ENCODE results near the gene PTPRN2.

DNA sequence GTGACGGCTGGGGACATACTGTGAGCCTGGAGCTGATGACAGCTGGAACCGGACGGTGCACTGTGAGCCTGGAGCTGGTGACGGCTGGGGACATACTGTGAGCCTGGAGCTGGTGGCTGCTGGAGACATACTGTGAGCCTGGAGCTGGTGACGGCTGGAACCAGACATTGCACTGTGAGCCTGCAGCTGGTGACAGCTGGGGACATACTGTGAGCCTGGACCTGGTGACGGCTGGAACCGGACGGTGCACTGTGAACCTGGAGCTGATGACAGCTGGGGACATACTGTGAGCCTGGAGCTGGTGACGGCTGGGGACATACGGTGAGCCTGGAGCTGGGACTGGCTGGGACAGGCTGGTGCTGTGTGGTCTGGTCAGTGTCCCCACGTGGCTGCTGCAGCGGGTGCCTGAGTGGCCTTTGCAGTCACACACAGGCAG lies 47.9 kb downstream of the PTPRN2 start:
- TF ChIP-seq, protein P1, sequence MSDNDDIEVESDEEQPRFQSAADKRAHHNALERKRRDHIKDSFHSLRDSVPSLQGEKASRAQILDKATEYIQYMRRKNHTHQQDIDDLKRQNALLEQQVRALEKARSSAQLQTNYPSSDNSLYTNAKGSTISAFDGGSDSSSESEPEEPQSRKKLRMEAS (IDR thresholded peaks at IDR 0.05) = no peak
- TF ChIP-seq, protein P2, sequence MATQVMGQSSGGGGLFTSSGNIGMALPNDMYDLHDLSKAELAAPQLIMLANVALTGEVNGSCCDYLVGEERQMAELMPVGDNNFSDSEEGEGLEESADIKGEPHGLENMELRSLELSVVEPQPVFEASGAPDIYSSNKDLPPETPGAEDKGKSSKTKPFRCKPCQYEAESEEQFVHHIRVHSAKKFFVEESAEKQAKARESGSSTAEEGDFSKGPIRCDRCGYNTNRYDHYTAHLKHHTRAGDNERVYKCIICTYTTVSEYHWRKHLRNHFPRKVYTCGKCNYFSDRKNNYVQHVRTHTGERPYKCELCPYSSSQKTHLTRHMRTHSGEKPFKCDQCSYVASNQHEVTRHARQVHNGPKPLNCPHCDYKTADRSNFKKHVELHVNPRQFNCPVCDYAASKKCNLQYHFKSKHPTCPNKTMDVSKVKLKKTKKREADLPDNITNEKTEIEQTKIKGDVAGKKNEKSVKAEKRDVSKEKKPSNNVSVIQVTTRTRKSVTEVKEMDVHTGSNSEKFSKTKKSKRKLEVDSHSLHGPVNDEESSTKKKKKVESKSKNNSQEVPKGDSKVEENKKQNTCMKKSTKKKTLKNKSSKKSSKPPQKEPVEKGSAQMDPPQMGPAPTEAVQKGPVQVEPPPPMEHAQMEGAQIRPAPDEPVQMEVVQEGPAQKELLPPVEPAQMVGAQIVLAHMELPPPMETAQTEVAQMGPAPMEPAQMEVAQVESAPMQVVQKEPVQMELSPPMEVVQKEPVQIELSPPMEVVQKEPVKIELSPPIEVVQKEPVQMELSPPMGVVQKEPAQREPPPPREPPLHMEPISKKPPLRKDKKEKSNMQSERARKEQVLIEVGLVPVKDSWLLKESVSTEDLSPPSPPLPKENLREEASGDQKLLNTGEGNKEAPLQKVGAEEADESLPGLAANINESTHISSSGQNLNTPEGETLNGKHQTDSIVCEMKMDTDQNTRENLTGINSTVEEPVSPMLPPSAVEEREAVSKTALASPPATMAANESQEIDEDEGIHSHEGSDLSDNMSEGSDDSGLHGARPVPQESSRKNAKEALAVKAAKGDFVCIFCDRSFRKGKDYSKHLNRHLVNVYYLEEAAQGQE (IDR thresholded peaks at IDR 0.05; ENCODE audit: low read depth) = no peak
- TF ChIP-seq EZH2 (IDR thresholded peaks at IDR 0.05) = no peak
- no peak for TF ChIP-seq ZNF274 (IDR thresholded peaks at IDR 0.05; ENCODE audit: low read depth, low read length)
- no peak for TF ChIP-seq EZH2phosphoT487 (IDR thresholded peaks at IDR 0.05; ENCODE audit: borderline replicate concordance)
- TF ChIP-seq ELF1 (IDR thresholded peaks at IDR 0.05; ENCODE audit: borderline replicate concordance, low read depth) = no peak
- TF ChIP-seq, protein P3, sequence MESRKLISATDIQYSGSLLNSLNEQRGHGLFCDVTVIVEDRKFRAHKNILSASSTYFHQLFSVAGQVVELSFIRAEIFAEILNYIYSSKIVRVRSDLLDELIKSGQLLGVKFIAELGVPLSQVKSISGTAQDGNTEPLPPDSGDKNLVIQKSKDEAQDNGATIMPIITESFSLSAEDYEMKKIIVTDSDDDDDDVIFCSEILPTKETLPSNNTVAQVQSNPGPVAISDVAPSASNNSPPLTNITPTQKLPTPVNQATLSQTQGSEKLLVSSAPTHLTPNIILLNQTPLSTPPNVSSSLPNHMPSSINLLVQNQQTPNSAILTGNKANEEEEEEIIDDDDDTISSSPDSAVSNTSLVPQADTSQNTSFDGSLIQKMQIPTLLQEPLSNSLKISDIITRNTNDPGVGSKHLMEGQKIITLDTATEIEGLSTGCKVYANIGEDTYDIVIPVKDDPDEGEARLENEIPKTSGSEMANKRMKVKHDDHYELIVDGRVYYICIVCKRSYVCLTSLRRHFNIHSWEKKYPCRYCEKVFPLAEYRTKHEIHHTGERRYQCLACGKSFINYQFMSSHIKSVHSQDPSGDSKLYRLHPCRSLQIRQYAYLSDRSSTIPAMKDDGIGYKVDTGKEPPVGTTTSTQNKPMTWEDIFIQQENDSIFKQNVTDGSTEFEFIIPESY (IDR thresholded peaks at IDR 0.05; ENCODE audit: extremely low read depth, insufficient replicate concordance, low read length) = no peak
- no peak for TF ChIP-seq YY1 (IDR thresholded peaks at IDR 0.05; ENCODE audit: extremely low read depth, insufficient replicate concordance, low read depth, low read length)
- TF ChIP-seq, protein P4, sequence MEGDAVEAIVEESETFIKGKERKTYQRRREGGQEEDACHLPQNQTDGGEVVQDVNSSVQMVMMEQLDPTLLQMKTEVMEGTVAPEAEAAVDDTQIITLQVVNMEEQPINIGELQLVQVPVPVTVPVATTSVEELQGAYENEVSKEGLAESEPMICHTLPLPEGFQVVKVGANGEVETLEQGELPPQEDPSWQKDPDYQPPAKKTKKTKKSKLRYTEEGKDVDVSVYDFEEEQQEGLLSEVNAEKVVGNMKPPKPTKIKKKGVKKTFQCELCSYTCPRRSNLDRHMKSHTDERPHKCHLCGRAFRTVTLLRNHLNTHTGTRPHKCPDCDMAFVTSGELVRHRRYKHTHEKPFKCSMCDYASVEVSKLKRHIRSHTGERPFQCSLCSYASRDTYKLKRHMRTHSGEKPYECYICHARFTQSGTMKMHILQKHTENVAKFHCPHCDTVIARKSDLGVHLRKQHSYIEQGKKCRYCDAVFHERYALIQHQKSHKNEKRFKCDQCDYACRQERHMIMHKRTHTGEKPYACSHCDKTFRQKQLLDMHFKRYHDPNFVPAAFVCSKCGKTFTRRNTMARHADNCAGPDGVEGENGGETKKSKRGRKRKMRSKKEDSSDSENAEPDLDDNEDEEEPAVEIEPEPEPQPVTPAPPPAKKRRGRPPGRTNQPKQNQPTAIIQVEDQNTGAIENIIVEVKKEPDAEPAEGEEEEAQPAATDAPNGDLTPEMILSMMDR (IDR thresholded peaks at IDR 0.05 in 2 of 3, conservative IDR thresholded peaks at IDR 0.05 in 1 of 3; ENCODE audit: borderline replicate concordance in 1 of 3, insufficient read depth in 1 of 3, low read depth in 2 of 3, low read length in 2 of 3) = no peak
